Activated CD8-positive, alpha-beta T cell treated with anti-CD3 and anti-CD28 coated beads for 36 hours (primary cell): Measurements from ENCODE around the gene FSD2. TPM values are rescaled to one million over a fixed set of nuclear protein-coding genes. Genes with fewer than 3 reads are reported as not detected.

Experiments used
- ATAC-seq: fragments of 200-7000 bp; cut with Tn5 transposase; one replicate; pipeline ENCODE4 v1.10.0; 2021; ENCODE audit warnings: mild to moderate bottlenecking, moderate library complexity
- CTCF ChIA-PET: fragments of 350-600 bp; sonication (Branson Sonifier 250); formaldehyde crosslinking; loops from one replicate; lab custom pipeline; 2021; ENCODE audit warnings: antibody characterized with exemption; lab: Charles Lee
- POLR2A ChIA-PET: fragments of 350-600 bp; sonication (Branson Sonifier 250); formaldehyde crosslinking; loops from one replicate; lab custom pipeline; 2021; ENCODE audit warnings: antibody characterized with exemption; lab: Charles Lee
- DNase-seq: peaks from one replicate; pipeline ENCODE4 v3.0.0-alpha.2; 2020
- H3K27ac Mint-ChIP-seq: one replicate; pipeline ENCODE4 v1.8.0; 2021; ENCODE audit warnings: mild to moderate bottlenecking, mixed read lengths
- H3K27me3 Mint-ChIP-seq: one replicate; pipeline ENCODE4 v1.8.0; 2021; ENCODE audit warnings: mixed read lengths
- H3K36me3 Mint-ChIP-seq: one replicate; pipeline ENCODE4 v1.8.0; 2021; ENCODE audit warnings: low read depth, mixed read lengths
- H3K4me1 Mint-ChIP-seq: one replicate; pipeline ENCODE4 v1.8.0; 2021; ENCODE audit warnings: low read depth, mixed read lengths
- H3K4me3 Mint-ChIP-seq: one replicate; pipeline ENCODE4 v1.8.0; 2021; ENCODE audit warnings: mild to moderate bottlenecking, moderate library complexity, mixed read lengths
- H3K9me3 Mint-ChIP-seq: one replicate; pipeline ENCODE4 v1.8.0; 2021; ENCODE audit warnings: mixed read lengths
- CTCF ChIP-seq: fragments of 200-600 bp; IDR thresholded peaks from one replicate; pipeline ENCODE4 v1.8.0; 2022; ENCODE audit warnings: antibody characterized with exemption, mild to moderate bottlenecking
- intact Hi-C: fragments of 100-400 bp; cut with micrococcal nuclease; formaldehyde crosslinking; loops from one replicate; pipeline ENCODE4 v1.10.0; 2022
- total RNA-seq, 2 experiments: library from RNA; stranded (reverse); gene quantifications; one replicate each; pipeline ENCODE4 v1.2.3, GENCODE V29; 2021

FSD2 gene
- total RNA-seq, 2 experiments from 2014 or later: not detected

GRCh38 chr15:82763361-82764116, 42.3 kb downstream of the FSD2 start:
- CTCF ChIA-PET: no interaction called here
- H3K27ac Mint-ChIP-seq: peak overlapping the region; percentile 13
- no peak for TF ChIP-seq CTCF
- peaks cover 11% of the 10 kb centered on the region for H3K4me1 Mint-ChIP-seq
- ATAC-seq (peak; percentile 37), DNase-seq (no peak)
- H3K4me3 Mint-ChIP-seq: no peak overlapping the region
- peaks cover 4% of the 10 kb centered on the region for H3K36me3 Mint-ChIP-seq
- H3K9me3 Mint-ChIP-seq: no peaks in the 10 kb centered on the region
- intact Hi-C loops: no loop called here
- H3K27me3 Mint-ChIP-seq: no peaks in the 10 kb centered on the region
- POLR2A ChIA-PET: interaction anchor here (1.2 kb wide), 1 partner anchor 46 kb away, joined by 3 read pairs; the partner anchor contains the start of gene WHAMM

- Mint-ChIP-seq H3K36me3 (peaks cover 54% of the 10 kb centered on the region), H3K4me1 (peaks cover 54% of the 10 kb centered on the region), H3K27me3 (no peaks in the 10 kb centered on the region), H3K4me3 (peak overlapping the region; percentile 94), H3K27ac (peak overlapping the region; percentile 96), H3K9me3 (no peaks in the 10 kb centered on the region)
- ATAC-seq: no peak
- no peak for DNase-seq
- ChIA-PET POLR2A (interaction anchor here (0.7 to 3.2 kb wide), 10 partner anchors 15 to 211 kb away, joined by 3 to 23 read pairs (median 4); partner anchors contain the start of genes RPS17 and WHAMM), CTCF (interaction anchor here (0.9 to 2.5 kb wide), 10 partner anchors 19 to 261 kb away, joined by 3 to 9 read pairs (median 4); partner anchors contain the start of genes RAMAC and WHAMM)
- no peak for TF ChIP-seq CTCF
- intact Hi-C loops: no loop called here
Measured at GRCh38 chr15:82751308-82751707, 54.6 kb downstream of the FSD2 start.

GRCh38 chr15:82750831-82751180, 55.1 kb downstream of the FSD2 start:
- ATAC-seq (peak; percentile 40), DNase-seq (peak; percentile 33)
- H3K27me3 Mint-ChIP-seq: no peaks in the 10 kb centered on the region
- H3K4me1 Mint-ChIP-seq: peaks cover 49% of the 10 kb centered on the region
- intact Hi-C loops: loop anchor here (1.0 kb wide), 1 partner anchor 60 kb away; no protein-coding TSS in a partner anchor
- no peak for TF ChIP-seq CTCF
- H3K9me3 Mint-ChIP-seq: no peaks in the 10 kb centered on the region
- H3K27ac Mint-ChIP-seq: peak overlapping the region; percentile 96
- ChIA-PET POLR2A (interaction anchor here (0.7 to 3.2 kb wide), 10 partner anchors 15 to 263 kb away, joined by 3 to 23 read pairs (median 4); partner anchors contain the start of genes RPS17 and WHAMM), CTCF (interaction anchor here (0.9 to 2.5 kb wide), 11 partner anchors 10 to 262 kb away, joined by 3 to 10 read pairs (median 5); partner anchors contain the start of genes RAMAC and WHAMM)
- peak overlapping the region; percentile 94 for H3K4me3 Mint-ChIP-seq
- peaks cover 49% of the 10 kb centered on the region for H3K36me3 Mint-ChIP-seq

- TF ChIP-seq CTCF: no peak
Measured at GRCh38 chr15:82749951-82750830, 55.7 kb downstream of the FSD2 start.

More at GRCh38 chr15:82749951-82750830, 55.7 kb downstream of the FSD2 start:
- CTCF ChIA-PET: interaction anchor here (0.8 to 2.5 kb wide), 13 partner anchors 9 to 463 kb away, joined by 3 to 10 read pairs (median 5); partner anchors contain the start of genes RAMAC and WHAMM
- Mint-ChIP-seq H3K27ac (peak overlapping the region; percentile 96), H3K4me3 (peak overlapping the region; percentile 94), H3K4me1 (peaks cover 45% of the 10 kb centered on the region), H3K9me3 (no peaks in the 10 kb centered on the region), H3K27me3 (no peaks in the 10 kb centered on the region), H3K36me3 (peaks cover 43% of the 10 kb centered on the region)
- POLR2A ChIA-PET: interaction anchor here (0.5 to 3.2 kb wide), 15 partner anchors 15 to 283 kb away, joined by 3 to 23 read pairs (median 4); partner anchors contain the start of genes CPEB1, RPS17 and WHAMM
- peak; percentile 92 for ATAC-seq
- peak; percentile 91 for DNase-seq
- intact Hi-C loops: loop anchor here (1.0 kb wide), 1 partner anchor 61 kb away; no protein-coding TSS in a partner anchor
